GM19351 (cell line): ENCODE results near the gene VKORC1.

Source experiments
- ATAC-seq: cut with Tn5 transposase; IDR thresholded peaks from one replicate; pipeline ENCODE4 v1.9.1; 2021; ENCODE audit warnings: mild to moderate bottlenecking, moderate library complexity; ENCODE audit not compliant: unreplicated experiment

Gene VKORC1

GRCh38 chr16:31067342-31067741, 27.3 kb downstream of the VKORC1 start:
- no peak for ATAC-seq

- no peak for ATAC-seq
Observed at GRCh38 chr16:31064882-31065461, 29.6 kb downstream of the VKORC1 start.

DNA sequence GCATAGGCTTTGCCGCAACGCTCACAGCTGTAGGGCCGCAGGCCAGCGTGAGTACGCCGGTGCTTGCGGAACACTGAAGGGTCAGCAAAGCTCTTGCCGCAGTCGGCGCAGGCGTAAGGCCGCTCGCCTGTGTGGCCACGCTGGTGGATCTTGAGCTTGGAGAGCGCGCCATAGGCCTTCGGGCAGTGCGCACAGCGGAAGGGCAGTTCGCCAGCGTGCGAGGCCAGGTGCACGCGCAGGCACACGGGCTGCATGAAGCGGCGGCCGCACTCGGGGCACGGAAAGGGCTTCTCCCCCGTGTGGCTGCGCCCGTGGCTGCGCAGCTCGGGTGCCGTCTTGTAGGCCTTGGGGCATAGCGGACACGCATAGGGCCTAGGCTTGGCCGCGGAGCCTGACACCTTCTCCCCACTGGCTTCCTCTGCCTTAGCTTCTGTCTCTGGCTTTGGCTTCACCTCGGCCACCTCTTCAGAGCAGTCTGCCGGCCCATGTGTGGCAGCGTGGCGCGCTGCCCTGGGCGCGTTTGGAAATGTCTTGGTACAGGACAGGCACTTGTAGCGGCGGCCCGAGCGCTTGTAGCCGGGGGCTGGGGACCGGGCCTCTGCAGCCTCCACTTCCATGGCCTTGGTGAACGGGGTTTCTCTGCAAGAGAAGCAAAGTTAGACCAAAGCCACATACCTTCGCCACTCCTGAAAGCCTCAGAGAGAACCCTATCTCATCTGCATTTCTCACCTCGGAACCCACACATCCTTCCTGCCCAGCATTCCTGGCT, 30.6 kb downstream of the VKORC1 start:
- no peak for ATAC-seq

GRCh38 chr16:31063495-31063842, 31.1 kb downstream of the VKORC1 start:
- ATAC-seq, result no peak

DNA sequence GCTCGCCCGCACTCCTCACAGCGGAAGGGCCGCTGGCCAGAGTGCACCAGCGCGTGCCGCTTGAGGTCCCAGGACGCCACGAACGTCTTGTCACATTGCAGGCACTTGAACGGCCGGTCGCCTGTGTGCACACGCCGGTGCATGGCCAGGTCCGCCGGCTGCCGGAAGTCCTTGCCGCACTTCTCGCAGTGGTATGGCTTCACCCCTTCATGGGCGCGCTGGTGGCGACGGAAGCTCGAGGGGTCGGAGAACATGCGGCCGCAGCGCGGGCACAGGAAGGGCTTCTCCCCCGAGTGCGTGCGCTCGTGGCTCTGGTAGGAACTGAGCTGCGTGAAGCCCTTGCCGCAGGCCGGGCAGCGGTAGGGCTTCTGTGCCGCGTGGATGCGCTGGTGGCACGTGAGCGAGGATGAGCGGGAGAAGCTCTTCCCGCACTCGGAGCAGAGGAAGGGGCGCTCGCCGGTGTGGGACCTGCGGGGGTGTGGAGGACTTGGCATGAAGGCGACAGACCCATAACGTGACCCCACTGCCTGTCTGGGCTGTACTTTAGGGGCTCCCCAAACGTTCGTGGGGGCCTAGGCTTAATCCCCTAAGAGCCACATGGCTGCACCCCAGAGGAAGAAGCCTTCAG, 32.7 kb downstream of the VKORC1 start:
- ATAC-seq, result no peak

DNA sequence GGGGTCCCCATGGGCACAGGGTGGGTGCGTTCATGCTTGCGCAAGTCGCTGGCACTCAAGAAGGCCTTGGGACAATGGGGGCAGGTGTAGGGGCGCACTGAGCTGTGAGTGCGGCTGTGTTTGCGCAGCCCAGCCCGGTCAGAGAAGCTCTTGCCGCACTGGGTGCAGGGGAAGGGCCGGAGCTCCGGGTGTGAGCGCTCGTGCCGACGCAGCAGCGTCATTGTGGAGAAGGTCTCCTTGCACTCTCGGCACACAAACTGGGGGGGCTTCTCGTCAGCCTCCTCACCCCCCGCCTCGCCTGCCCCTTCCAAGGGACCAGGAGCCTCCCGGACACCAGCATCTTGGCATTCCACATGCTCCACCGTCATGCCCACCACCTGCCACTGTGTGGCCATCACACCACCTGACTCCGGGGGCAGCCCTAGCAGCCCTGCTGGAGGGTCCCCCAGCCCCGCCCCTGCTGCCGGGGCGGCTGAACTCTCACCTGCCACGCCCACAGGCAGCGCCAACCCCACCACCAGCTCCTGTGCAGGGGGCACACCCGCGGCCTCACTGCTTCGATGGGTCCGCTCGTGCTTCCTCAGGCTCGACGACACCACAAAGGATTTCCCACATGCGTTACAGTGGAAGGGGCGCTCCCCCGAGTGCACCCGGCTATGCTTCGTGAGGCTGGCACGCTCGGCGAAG, 33.3 kb downstream of the VKORC1 start:
- no peak for ATAC-seq

DNA sequence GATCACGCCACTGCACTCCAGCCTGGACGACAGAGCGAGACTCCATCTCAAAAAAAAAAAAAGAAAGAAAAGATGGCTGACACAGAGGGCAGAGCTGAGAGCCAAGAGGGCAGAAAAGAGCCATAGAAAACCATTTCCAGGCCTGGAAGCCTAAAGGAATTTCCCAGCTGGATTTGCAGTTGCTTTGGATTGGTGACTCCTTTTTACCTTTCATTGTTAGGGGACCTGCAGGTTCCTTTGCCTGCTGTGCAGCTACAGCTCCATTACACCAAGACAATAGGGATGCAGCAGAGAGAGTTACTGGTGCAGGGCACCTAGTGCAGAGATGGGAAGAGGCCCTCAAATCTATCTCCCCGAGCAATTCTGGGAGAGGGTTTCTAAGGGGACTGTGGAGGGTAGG, 39.0 kb downstream of the VKORC1 start:
- no peak for ATAC-seq

DNA sequence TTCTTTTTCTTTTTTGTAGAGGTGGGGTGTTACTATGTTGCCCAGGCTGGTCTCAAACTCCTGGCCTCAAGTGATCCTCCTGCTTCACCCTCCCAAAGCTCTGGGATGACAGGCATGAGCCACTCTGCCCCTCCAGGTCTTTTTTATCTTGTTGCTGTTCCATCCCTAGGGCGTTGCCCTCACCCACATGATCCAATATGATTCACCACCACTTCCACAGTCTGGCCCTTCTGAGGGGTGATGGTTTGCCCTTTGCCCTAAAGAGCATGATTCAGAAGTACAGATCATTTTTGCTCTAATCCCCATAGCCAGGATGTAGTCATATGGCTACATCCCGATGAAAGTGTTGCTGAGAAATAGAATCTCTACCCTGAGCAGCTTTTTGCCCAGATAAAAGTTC, 42.5 kb downstream of the VKORC1 start:
- ATAC-seq, result no peak

DNA sequence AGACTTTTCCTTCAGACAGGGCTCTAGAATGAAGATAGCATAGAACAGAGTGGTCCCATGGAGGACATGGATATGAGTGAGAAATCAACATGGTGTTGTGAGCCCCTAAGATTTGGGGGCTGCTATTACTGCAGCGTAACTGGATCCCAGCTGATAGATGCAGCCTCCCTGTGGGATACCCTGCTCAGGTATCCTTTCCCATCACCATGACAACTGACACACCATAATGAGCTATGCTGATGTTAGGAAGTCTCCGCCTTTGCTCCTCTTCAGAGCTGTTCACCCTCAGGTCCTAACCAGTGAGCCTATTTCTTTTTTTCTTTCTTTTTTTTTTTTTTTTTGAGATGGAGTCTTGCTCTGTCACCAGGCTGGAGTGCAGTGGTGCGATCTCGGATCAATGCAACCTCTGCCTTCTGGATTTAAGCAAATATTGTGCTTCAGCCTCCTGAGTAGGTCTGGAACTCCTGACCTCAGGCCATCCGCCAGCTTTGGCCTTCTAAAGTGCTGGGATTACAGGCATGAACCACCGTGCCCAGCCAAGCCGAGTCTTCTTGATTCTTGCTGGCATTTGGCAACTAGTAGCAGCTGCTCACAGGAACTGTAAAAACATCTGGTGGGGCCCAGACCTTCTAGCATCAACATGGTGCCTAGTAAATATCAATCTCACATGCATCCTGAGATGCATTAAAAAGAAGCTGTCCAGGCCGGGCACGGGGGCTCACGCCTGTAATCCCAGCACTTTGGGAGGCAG, 44.1 kb downstream of the VKORC1 start:
- no peak for ATAC-seq

GRCh38 chr16:31043898-31044481, 50.6 kb downstream of the VKORC1 start:
- no peak for ATAC-seq

DNA sequence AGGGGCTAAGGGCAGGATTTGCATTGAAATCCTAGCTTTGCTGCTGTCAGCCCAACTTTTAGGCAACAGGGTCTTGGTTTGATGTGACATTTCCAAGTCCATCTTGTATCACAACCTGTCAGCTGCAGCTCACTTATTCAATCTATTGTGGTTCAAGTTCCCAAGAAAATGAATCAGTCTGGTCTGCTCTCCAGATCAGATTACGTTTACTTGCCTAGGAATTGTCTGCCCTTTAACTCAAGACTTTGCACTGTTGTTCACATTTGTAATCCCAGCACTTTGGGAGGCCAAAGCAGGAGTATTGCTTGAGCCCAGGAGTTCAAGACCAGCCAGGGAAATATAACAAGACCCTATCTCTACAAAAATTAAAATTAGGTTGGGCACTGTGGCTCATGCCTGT, 51.2 kb downstream of the VKORC1 start:
- no peak for ATAC-seq

- no peak for ATAC-seq
Observed at GRCh38 chr16:31042866-31043265, 51.7 kb downstream of the VKORC1 start.
